H9 (cell line): ENCODE data around the gene PRR33. TPM values are rescaled to one million over a fixed set of nuclear protein-coding genes. Genes with fewer than 3 reads are reported as not detected.

Source experiments
- DNase-seq: peaks from one replicate; pipeline ENCODE4 v3.0.0-alpha.2; 2017
- H2AFZ ChIP-seq: one replicate; pipeline ENCODE4 v1.6.1; 2013; ENCODE audit warnings: mild to moderate bottlenecking, low read length, control low read depth, moderate library complexity
- H2AK5ac ChIP-seq: 2 replicates; pipeline ENCODE4 v1.6.1; 2013; ENCODE audit warnings: low read length, control low read depth, mixed read lengths; ENCODE audit not compliant: insufficient read length
- H2BK120ac ChIP-seq: one replicate; pipeline ENCODE4 v1.6.1; 2013; ENCODE audit warnings: low read depth, mild to moderate bottlenecking, low read length, control low read depth, inconsistent platforms; ENCODE audit not compliant: poor library complexity, severe bottlenecking
- H2BK12ac ChIP-seq: 2 replicates; pipeline ENCODE4 v1.6.1; 2013; ENCODE audit warnings: low read length, control low read depth, mixed read lengths, low read depth; ENCODE audit not compliant: insufficient read length
- H2BK15ac ChIP-seq: 2 replicates; pipeline ENCODE4 v1.6.1; 2013; ENCODE audit warnings: low read depth, low read length, control low read depth
- H2BK20ac ChIP-seq: one replicate; pipeline ENCODE4 v1.6.1; 2013; ENCODE audit warnings: low read depth, mild to moderate bottlenecking, low read length, control low read depth, inconsistent platforms; ENCODE audit not compliant: poor library complexity, severe bottlenecking
- H2BK5ac ChIP-seq: 2 replicates; pipeline ENCODE4 v1.6.1; 2013; ENCODE audit warnings: low read length, control low read depth, mixed read lengths; ENCODE audit not compliant: insufficient read length
- H3K14ac ChIP-seq: 2 replicates; pipeline ENCODE4 v1.6.1; 2013; ENCODE audit warnings: low read length, control low read depth; ENCODE audit not compliant: insufficient read depth
- H3K18ac ChIP-seq: 2 replicates; pipeline ENCODE4 v1.6.1; 2013; ENCODE audit warnings: low read depth, mild to moderate bottlenecking, mixed read lengths, low read length, control low read depth; ENCODE audit not compliant: insufficient read length
- H3K23ac ChIP-seq: 2 replicates; pipeline ENCODE4 v1.6.1; 2013; ENCODE audit warnings: low read length, control low read depth, mixed read lengths, low read depth; ENCODE audit not compliant: insufficient read length
- H3K23me2 ChIP-seq: 2 replicates; pipeline ENCODE4 v1.6.1; 2013; ENCODE audit warnings: low read depth, mild to moderate bottlenecking, mixed read lengths, low read length, control low read depth; ENCODE audit not compliant: insufficient read length, poor library complexity, severe bottlenecking
- H3K27ac ChIP-seq: 2 replicates; pipeline ENCODE4 v1.5.1; 2013; ENCODE audit warnings: low read length, control low read depth, mixed read lengths, low read depth; ENCODE audit not compliant: insufficient read length
- H3K27me3 ChIP-seq: 2 replicates; pipeline ENCODE4 v1.6.1; 2013; ENCODE audit warnings: low read length, control low read depth, inconsistent platforms; ENCODE audit not compliant: insufficient read depth
- H3K4ac ChIP-seq: 2 replicates; pipeline ENCODE4 v1.6.1; 2013; ENCODE audit warnings: low read depth, mild to moderate bottlenecking, control low read depth, inconsistent platforms, low read length, moderate library complexity
- H3K4me1 ChIP-seq: 2 replicates; pipeline ENCODE4 v1.6.1; 2013; ENCODE audit warnings: low read length, control low read depth, inconsistent platforms; ENCODE audit not compliant: insufficient read depth
- H3K4me2 ChIP-seq: 2 replicates; pipeline ENCODE4 v1.6.1; 2013; ENCODE audit warnings: low read length, control low read depth, mixed read lengths; ENCODE audit not compliant: insufficient read length, insufficient read depth
- H3K56ac ChIP-seq: 2 replicates; pipeline ENCODE4 v1.6.1; 2013; ENCODE audit warnings: low read depth, mild to moderate bottlenecking, mixed read lengths, low read length, control low read depth; ENCODE audit not compliant: insufficient read length
- H3K79me1 ChIP-seq: 2 replicates; pipeline ENCODE4 v1.6.1; 2013; ENCODE audit warnings: low read depth, mild to moderate bottlenecking, moderate library complexity, low read length, control low read depth, inconsistent platforms; ENCODE audit not compliant: insufficient read depth, poor library complexity, severe bottlenecking
- H3K79me2 ChIP-seq: 2 replicates; pipeline ENCODE4 v1.6.1; 2013; ENCODE audit warnings: low read length, control low read depth, inconsistent platforms; ENCODE audit not compliant: insufficient read depth
- H3K9ac ChIP-seq: 2 replicates; pipeline ENCODE4 v1.6.1; 2013; ENCODE audit warnings: low read length, control low read depth, mixed read lengths; ENCODE audit not compliant: insufficient read length; ENCODE audit errors: extremely low read depth
- H3K9me3 ChIP-seq: one replicate; pipeline ENCODE4 v1.6.1; 2013; ENCODE audit warnings: low read depth, low read length, inconsistent platforms; ENCODE audit not compliant: control insufficient read depth
- H3T11ph ChIP-seq: one replicate; pipeline ENCODE4 v1.6.1; 2013; ENCODE audit warnings: mild to moderate bottlenecking, low read length, control low read depth, inconsistent platforms
- H4K20me1 ChIP-seq: one replicate; pipeline ENCODE4 v1.6.1; 2013; ENCODE audit not compliant: control insufficient read depth, insufficient read length, insufficient read depth
- H4K5ac ChIP-seq: 2 replicates; pipeline ENCODE4 v1.6.1; 2013; ENCODE audit warnings: low read depth, mild to moderate bottlenecking, mixed read lengths, low read length, control low read depth; ENCODE audit not compliant: insufficient read length
- H4K8ac ChIP-seq: replicated peaks from 2 replicates; pipeline ENCODE4 v1.6.1; 2013; ENCODE audit warnings: low read length, control low read depth, mixed read lengths, low read depth; ENCODE audit not compliant: insufficient read length
- H4K91ac ChIP-seq: 2 replicates; pipeline ENCODE4 v1.6.1; 2013; ENCODE audit warnings: low read depth, mild to moderate bottlenecking, moderate library complexity, mixed read lengths, low read length, control low read depth; ENCODE audit not compliant: insufficient read length
- H3K27ac Mint-ChIP-seq, 3 experiments: 2 replicates in 2 of 3; 3 replicates in 1 of 3; pipeline ENCODE4 v1.8.0; 2020 to 2021; ENCODE audit warnings: mixed read lengths in 3 of 3, mild to moderate bottlenecking in 1 of 3, moderate library complexity in 1 of 3
- H3K27me3 Mint-ChIP-seq: 2 replicates; pipeline ENCODE4 v1.8.0; 2021; ENCODE audit warnings: low read depth, mild to moderate bottlenecking, moderate library complexity, mixed read lengths
- H3K36me3 Mint-ChIP-seq, 3 experiments: 2 replicates in 2 of 3; 3 replicates in 1 of 3; pipeline ENCODE4 v1.8.0; 2020 to 2021; ENCODE audit warnings: low read depth in 3 of 3, mixed read lengths in 3 of 3; ENCODE audit not compliant: insufficient read depth in 1 of 3
- H3K4me1 Mint-ChIP-seq, 2 experiments: 2 replicates each; pipeline ENCODE4 v1.8.0; 2020; ENCODE audit warnings: mixed read lengths in 2 of 2
- H3K4me3 Mint-ChIP-seq, 2 experiments: 2 replicates in 1 of 2; 3 replicates in 1 of 2; pipeline ENCODE4 v1.8.0; 2020 to 2021; ENCODE audit warnings: mild to moderate bottlenecking in 2 of 2, mixed read lengths in 2 of 2, moderate library complexity in 1 of 2
- H3K9me3 Mint-ChIP-seq, 2 experiments: 2 replicates in 1 of 2; 3 replicates in 1 of 2; pipeline ENCODE4 v1.8.0; 2020; ENCODE audit warnings: mild to moderate bottlenecking in 2 of 2, mixed read lengths in 2 of 2, moderate library complexity in 1 of 2
- CTCF ChIP-seq: fragments of 200-600 bp; sonication (generic); conservative IDR thresholded peaks from 3 replicates; pipeline ENCODE4 v1.8.0; 2021; ENCODE audit warnings: antibody characterized with exemption, mild to moderate bottlenecking
- WGBS: extraction: QIAGEN DNeasy Blood & Tissue Kit; methylation state at CpG from one replicate; pipeline ENCODE4 v1.1.7; 2013; ENCODE audit warnings: missing lambda C conversion rate, low lambda C conversion rate, mixed read lengths; ENCODE audit not compliant: insufficient read length; ENCODE audit errors: extremely low coverage; 5-methylcytosine and 5-hydroxymethylcytosine counted together
- total RNA-seq: library from RNA; stranded (reverse); gene quantifications from 2 replicates; pipeline ENCODE4 v1.2.1, GENCODE V29; 2021

Gene PRR33
- total RNA-seq, 1 experiment from 2014 or later: not detected

DNA sequence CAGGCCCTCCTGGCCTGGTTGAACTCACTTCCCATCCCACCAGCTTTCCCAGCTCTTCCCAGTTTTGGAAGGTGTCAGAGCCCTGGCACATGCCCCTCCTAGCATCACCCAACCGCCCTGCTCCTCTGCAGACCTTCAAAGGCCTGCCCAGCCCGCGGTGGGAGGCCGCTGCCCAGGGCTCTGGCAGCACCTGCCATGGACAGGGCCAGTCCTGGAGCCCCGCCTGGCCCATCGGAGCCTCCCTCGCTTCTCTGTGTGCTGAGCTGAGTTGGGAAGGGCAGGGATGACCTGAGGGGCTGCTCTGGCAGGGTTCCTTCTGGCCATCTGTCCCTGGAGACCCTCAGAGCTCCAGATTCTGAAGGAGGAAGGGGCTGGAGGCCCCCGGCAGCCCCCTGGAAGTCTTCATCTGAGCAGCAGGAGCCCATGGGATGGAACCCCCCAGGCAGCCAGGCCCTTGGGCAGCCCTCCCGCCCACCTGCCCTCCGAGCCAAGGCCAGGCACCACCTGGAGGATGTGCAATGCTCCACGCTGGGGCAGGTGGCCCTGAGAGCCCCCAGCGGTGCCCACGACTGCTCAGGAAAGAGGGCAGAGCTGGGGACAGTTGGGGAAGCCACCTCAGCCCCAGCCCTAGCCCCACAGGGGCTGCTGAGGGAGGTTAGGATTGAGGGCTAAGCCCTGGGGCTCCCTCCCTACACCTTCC, 35.2 kb downstream of the PRR33 start:
- Histone ChIP-seq H3K14ac (no peak overlapping the region; the same call in 1 of the 2 replicates), H4K5ac (no peak overlapping the region), H2BK12ac (no peak overlapping the region), H3K4ac (no peak overlapping the region), H3K18ac (no peak overlapping the region), H4K91ac (no peak overlapping the region), H2AFZ (no peak overlapping the region), H4K8ac (no peak overlapping the region), H3K27ac (no peak overlapping the region), H3K56ac (no peak overlapping the region), H3K27me3 (no peaks in the 10 kb centered on the region), H3K79me1 (no peaks in the 10 kb centered on the region), H3K23me2 (no peaks in the 10 kb centered on the region), H3T11ph (no peak overlapping the region), H2BK15ac (no peak overlapping the region), H2BK5ac (no peak overlapping the region), H3K4me2 (no peak overlapping the region), H3K79me2 (no peaks in the 10 kb centered on the region), H2AK5ac (no peak overlapping the region), H2BK120ac (no peak overlapping the region), H2BK20ac (no peak overlapping the region), H3K9ac (no peak overlapping the region), H3K9me3 (no peaks in the 10 kb centered on the region), H3K23ac (no peak overlapping the region), H3K4me1 (no peaks in the 10 kb centered on the region), H4K20me1 (no peaks in the 10 kb centered on the region)
- Mint-ChIP-seq H3K27me3 (peaks cover 12% of the 10 kb centered on the region), H3K36me3 (no peaks in the 10 kb centered on the region), H3K4me1 (no peaks in the 10 kb centered on the region), H3K4me3 (no peak overlapping the region), H3K27ac (no peak overlapping the region), H3K9me3 (no peaks in the 10 kb centered on the region)
- no peak for TF ChIP-seq CTCF
- no CpG with 5 or more reads among the region's 13 CpGs for WGBS
- no peak for DNase-seq
